ENCODE data around the gene MGAM2. TPM values are rescaled to one million over a fixed set of nuclear protein-coding genes. Genes with fewer than 3 reads are reported as not detected.
A peak's percentile ranks its signal among the peaks of the same experiment; 100 is the strongest.

The MGAM2 gene
- total RNA-seq, 1 experiment from 2014 or later, result not detected

DNA sequence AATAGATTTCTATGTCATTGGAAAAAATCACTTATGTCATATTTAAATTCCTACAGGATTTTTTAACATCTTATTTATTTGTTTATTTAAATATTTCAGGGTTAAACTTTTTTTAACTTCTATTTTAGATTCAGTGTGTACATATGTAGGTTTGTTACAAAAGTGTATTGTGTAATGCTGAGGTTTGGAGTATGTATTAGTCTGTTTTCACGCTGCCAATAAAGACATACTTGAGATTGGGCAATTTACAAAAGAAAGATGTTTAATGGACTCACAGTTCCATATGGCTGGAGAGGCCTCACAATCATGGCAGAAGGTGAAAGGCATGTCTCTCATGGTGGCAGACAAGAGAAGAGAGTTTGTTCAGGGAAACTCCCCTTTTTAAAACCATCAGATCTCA, 65.4 kb downstream of the MGAM2 start:
- no peak for DNase-seq (ENCODE audit: low read depth)

DNA sequence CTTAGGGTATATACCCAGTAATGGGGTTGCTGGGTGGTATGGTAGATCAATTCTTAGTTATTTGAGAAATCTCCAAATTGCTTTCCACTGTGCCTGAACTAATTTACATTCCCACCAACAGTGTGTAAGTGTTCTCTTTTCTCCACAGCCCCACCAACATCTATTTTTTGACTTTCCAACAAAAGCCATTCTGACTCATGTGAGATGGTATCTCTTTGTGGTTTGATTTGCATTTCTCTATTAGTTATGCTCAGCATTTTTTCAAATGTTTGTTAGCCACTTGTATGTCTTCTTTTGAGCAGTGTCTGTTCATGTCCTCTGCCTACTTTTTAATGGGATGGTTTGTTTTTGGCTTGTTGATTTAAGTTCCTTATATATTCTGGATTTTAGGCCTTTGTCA, 66.4 kb downstream of the MGAM2 start:
- DNase-seq (ENCODE audit: low read depth), result no peak

DNA sequence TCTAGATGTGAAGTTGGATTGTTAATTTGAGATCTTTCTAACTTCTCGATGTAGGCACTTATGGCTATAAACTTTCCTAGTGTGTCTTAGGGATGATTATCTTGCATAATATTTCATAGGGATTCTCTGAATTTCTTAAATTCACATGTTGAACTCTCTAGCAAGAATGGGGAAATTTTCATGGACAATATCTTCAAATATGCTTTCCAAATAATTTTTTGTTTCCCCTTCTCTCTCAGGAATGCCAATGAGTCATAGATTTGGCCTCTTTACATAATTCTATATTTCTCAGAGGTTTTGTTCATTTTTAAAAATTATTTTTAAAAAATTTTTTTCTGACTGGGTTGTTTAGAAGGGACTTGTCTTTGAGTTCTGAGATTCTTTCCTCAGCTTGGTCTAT, 68.9 kb downstream of the MGAM2 start:
- no peak for DNase-seq (ENCODE audit: low read depth)

DNA sequence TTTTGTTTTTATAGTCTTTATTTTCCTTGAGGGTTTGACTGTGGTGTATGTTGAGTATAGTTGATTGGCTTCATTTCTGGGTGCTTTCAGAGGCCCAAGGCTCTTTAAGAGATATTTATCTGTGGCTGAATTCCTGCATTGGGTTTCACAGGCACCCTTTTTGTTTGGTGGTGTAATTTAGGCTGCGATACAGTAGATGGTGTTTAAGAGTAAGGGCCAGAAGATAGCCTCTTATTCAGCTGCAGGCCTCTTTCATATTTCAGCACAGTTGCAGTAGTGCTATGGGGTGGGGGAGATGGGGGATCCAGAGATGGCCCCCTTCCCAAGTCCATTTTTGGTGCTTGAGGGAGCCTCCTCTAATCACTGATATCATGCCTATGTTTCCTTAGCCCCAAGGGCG, 69.7 kb downstream of the MGAM2 start:
- DNase-seq (ENCODE audit: low read depth), result no peak

DNA sequence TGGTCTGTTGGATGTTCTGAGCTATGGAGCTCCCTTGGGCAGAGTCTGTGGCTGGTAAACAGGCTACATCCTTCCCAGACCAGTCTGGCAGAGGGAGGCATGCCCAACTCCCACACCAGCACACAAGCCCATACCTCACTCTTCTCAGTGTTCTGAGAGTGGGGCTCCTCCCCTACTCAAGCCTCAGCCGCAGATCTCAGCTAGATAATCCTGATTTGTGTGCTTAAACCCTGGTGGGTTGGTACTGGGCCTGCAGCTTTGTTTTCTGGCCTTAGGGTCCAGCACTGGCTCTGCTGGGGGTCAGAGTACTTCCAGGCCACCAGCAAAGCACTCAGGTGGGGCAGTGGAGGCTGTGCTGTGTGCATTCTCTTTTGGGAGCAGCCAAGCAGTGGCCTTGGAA, 70.4 kb downstream of the MGAM2 start:
- no peak for DNase-seq (ENCODE audit: low read depth)

DNA sequence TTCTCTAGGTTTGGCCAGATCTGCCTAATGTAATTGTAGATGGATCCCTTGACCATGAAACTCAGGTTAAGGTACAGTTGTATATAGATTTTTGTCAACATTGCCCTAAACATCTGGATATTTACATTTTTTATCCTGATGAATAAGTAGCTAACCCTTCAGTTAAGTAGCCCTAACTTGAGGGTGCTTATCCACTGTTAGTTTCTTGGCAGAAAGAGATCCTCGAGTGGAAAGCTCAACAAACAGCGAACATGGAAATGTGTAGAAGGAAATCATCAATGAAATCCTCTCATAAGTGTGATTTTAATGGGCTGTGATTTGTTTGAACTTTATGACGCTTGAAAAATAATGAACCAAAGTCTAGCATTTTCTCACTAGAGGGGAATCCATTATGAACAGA, 73.6 kb downstream of the MGAM2 start:
- DNase-seq (ENCODE audit: low read depth), result no peak

DNA sequence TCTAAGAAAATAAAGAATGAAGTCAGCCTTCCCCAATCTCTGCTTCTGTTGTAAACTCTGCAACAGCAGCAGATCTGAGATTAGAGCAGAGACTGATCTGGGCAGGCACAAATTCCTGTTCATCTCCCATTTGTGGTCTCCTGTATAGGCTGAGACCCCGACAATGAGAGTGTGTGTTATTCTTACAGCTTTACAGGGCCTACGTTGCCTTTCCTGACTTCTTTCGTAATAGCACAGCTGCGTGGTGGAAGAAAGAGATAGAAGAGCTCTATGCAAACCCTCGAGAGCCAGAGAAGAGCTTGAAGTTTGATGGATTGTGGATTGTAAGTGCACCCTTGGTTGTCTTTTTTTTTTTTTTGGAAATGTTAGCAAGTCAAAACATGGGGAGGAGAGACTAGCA, 74.3 kb downstream of the MGAM2 start:
- DNase-seq (ENCODE audit: low read depth), result no peak

DNA sequence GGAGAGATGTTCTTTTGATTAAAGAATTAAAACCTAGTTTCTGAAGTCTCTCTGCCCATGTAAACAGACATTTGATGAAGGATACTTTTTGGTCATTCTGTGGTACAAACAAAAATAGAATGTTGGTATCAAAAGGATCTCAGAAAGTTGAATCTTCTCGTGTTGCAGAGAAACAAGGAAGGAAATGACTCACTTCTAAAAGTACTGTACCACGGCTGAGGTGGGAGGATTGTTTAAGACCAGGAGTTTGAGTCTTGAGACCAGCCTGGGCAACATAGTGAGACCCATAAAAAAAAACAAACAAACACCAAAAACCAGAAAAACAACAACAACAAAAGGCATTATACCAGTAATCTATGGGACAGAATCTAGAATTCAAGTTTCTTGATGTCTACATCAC, 76.6 kb downstream of the MGAM2 start:
- no peak for DNase-seq (ENCODE audit: low read depth)

DNA sequence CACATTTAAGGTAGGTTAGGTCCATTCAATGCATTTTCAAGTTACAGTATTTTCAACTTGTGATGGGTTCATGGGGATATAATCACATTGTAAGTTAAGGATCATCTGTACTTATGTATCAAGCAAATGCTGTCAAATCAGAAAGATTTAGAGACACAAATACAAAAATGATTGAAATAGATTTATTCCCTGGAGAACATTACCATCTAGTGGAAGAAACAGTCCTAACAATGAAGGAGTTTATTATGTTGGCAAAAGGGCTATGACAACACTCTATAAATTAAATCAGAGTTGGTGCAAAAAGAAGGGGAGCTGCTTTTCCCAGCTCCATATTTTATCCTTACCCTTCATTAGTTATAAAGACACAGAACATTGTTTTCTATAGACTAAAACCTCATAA, 77.3 kb downstream of the MGAM2 start:
- no peak for DNase-seq (ENCODE audit: low read depth)

DNA sequence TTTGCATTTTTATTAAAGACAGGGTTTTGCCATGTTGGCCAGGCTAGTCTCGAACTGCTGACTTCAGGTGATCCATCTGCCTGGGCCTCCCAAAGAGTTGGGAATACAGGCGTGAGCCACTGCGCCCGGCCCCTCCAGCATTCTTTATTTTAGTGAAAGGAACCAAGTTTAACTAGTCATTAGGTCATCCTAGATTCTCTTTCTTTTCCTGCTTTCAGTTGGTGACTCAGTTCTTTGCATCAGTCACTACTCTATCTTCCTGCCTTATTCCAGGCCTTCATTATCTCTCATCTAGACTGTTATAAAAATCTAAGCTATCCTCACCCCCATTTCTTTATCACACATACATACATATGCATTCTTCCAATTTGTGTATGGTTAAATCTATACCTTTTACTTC, 82.7 kb downstream of the MGAM2 start:
- no peak for DNase-seq (ENCODE audit: low read depth)

DNA sequence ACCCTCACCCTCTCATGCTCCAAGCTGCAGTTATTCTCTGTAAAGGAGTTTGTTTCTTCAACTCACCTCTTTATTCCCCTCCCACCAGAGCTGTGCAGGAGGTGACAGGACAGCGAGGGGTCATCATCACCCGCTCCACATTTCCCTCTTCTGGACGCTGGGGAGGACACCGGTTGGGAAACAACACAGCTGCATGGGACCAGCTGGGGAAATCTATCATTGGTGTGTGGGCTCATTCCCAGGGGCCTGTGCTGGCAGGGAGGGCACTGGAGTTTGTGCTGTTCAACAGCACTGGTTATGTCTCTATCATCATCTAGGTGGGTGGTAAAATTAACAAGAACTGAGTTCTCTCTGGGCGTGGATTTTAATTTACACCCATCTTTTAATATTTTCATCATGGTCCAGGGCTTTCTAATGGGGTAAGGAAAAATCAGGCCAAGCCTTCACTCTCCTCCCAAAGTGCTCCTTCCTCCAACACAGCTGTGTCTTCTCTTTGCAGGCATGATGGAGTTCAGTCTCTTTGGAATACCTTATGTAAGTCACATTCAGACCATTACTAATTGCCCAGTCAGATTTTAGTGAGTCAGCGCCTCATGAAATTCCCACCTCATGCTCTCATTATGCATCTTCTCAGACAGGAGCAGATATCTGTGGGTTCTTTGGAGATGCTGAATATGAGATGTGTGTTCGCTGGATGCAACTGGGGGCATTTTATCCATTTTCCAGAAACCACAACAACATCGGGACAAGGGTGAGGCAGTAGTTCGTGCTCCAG, 84.7 kb downstream of the MGAM2 start:
- peak; percentile 40 for DNase-seq (ENCODE audit: low read depth)

DNA sequence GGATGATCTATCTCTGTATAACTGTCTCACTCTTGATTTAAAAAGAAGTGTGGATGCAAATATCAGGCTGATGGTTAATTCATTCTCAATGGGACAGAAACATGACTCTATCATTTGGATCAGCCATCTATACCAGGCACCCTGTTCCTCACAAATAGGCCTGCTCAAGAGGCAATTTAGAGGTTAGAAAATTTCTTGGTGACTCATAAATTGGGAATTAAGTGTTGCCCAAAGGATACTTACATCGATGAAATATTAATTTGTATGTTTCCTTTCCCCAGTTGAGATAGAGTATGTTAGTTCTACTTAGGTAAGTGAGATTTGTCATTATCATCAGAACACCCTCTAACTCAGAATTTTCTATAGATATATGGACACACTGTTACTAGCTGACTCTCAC, 88.7 kb downstream of the MGAM2 start:
- DNase-seq (ENCODE audit: low read depth), result no peak

DNA sequence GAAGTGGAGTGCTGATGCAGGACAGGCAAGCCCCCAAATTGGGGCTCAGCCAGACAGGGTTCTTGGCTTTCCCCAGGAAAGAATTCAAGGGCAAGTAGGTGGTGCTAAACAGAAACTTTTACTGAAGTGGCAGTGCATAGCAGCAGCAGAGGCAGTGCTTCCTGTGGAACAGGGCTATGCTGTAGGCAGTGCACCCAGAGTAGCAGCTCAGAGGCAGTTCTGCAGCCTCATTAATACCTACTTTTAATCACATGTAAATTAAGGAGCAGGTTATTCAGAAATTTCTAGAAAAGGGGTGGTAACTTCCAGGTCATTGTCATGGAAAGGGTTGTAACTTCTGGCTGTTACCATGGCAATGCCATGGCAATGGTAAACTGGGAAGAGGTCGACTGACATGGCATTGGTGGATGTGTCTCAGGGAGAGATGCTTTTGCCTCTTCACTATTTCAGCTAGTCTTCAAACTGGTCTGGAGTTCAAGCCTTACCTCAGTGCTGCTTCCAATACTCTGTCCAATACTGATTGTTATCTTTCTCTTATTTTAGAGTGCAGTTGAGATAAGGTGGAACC, 117.1 kb downstream of the MGAM2 start:
- no peak for DNase-seq (ENCODE audit: low read depth)

DNA sequence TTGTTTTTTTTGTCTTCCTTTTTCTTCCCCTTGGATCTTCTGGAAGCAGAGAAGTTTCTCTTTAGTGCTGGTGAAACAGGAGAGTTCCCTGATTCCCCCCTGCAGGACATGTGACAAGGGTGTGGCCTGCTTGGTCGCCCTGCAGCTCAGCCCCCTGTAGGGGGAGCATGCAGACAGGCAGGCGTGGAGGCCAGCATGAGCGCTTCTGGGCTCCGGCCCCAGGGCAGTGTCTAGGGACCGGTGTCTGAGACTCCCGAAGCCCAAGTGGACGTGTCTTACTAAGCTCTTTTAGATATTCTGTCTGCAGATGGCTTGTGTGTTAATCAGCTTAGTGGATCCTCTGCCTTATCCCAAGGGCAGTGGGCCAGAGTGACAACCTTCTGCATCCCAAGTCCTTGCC, 120.2 kb downstream of the MGAM2 start:
- peak; percentile 12 for DNase-seq (ENCODE audit: low read depth)

DNA sequence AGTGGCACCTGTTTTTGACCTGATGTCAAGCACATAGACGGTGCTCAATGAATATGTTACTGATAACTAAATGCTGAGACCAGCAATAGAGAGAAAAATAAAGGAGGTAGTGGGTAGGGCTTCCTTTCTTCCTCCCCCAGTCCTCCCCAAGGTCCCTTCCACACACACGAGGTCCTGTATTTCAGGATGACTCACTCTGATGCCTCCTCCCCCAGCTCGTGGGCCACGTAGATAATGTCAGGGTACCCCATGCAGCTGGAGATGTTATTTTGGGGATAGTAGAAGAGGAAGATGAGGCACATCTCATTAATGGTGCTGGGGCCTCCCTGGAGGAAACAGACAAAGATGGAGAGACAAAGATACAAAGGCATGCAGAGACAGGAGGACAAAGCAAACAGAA, 129.0 kb downstream of the MGAM2 start:
- DNase-seq (ENCODE audit: low read depth), result no peak

DNA sequence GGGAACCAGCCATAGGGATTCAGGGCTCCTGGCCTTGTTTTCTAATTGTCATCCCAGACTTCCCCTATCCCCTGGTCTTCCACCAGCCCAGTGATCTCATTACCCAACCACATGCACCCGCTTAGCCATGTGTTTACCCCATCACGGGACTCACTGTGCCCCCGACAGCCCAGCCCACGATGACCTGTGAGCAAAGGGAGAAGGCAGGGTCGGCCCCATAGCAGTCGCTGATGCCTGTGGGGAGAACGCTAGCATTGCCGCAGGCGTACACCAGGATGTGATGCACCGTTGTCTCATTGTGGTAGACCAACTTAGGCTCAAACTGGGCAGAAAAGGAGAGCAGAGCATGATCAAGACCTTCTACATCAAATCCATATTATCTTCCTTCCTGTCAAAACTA, 132.3 kb downstream of the MGAM2 start:
- DNase-seq (ENCODE audit: low read depth), result no peak

DNA sequence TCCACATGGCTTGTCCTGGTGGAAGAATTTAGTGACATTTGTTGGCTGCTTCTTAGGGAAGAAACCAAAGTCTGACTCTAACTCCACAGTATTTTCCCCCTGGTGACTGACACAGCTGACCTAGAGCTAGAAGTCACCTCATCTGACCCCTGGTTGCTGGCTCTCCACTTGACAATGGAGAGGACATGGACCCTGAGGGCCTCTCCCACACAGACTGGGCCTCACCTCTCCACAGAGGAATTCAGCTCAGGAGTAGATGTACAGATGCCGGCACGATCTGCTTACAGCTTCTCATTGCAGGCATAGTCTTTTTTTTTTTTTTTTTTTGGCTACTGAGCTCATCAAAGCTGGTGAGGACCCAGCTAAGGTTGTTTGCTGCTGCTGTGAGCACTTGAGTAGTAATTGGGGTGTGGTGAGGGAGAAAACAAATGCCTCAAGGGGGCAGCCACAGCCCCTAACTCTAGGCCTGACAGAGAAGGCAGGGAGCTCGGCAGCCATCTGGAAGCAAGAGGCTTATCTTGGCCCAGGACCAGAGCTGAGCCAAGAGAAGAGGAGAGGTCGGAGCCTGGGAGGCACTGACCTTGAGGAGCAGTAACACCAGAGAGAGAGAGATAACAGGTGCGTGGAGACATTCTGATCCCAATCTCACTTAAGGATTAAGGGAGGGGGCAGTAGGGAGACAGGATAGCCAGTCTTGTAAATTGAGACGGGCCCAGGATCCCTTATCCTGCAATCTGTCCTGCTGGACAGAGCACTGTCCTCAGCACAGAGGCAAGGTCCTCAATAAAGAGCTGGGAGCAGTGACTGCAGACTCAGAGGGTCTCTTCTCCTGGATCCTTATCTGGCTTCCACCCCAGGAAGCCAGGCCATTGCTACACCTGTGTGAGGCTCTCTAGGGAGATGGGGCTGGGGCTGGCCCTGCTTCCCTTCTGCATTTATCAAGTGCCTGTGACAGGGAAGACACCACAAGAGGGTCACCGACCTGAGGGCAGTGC, 136.9 kb downstream of the MGAM2 start:
- DNase-seq (ENCODE audit: low read depth), result no peak

DNA sequence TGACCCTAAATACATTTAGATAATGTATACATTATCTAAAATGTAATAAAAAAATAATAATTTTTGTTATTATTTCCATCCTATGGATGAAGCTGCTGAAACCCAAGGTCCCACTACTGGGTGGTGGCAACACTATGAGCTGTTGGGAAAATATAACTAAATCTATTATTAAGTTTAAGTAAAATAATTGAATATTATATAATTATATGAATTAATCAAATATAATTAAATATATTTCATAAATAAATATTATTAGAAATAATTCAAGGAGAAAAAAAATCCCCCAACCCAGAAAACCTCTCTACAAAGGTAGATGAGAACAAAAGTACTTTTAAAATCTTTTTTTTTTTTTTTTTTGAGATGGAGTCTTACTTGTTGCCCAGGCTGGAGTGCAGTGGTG, 138.4 kb downstream of the MGAM2 start:
- DNase-seq (ENCODE audit: low read depth), result no peak

DNA sequence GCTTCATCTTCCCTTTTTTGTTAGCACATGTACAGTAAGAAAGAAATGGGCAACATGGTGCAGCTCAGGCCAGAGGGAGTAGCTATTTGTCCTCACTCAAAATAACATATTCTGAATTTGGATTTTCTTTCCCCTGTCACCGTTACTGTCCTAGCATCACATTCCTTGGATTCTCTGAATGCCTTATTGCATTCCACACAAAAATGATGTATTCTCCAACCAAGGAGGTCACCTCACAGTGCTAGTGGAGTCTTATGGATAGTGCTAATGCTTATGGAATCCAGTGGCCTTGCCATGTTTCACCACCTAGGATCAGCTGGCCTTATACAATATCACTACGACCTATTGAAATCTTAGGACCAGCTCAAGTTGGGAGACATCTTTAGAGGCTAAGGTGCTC, 139.2 kb downstream of the MGAM2 start:
- no peak for DNase-seq (ENCODE audit: low read depth)

DNA sequence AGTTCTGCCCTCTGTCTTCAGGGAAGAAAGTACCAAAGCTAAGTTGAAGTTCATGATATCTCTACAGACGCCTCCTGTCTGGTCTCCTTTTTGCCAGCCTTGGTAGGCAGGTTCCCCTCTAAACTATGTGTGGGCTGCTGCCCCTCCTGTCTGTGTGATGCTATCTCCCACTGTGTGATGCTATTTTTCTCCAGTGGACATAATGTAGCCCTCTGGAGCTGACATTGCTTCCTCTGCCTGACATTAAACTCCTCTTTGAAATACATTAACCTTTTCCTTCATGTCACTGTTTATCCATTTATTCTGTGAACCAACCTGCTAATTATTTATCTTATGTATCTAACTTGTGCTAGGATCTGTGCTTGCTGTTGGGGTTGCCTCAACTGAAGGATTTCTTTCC, 146.4 kb downstream of the MGAM2 start, which contains the start of gene PRSS58:
PRSS58 (minus strand) TSS at position 101 of the 400 bp plus-strand sequence. CDS start 351 bp downstream, outside the sequence.
- no peak for DNase-seq (ENCODE audit: low read depth)

DNA sequence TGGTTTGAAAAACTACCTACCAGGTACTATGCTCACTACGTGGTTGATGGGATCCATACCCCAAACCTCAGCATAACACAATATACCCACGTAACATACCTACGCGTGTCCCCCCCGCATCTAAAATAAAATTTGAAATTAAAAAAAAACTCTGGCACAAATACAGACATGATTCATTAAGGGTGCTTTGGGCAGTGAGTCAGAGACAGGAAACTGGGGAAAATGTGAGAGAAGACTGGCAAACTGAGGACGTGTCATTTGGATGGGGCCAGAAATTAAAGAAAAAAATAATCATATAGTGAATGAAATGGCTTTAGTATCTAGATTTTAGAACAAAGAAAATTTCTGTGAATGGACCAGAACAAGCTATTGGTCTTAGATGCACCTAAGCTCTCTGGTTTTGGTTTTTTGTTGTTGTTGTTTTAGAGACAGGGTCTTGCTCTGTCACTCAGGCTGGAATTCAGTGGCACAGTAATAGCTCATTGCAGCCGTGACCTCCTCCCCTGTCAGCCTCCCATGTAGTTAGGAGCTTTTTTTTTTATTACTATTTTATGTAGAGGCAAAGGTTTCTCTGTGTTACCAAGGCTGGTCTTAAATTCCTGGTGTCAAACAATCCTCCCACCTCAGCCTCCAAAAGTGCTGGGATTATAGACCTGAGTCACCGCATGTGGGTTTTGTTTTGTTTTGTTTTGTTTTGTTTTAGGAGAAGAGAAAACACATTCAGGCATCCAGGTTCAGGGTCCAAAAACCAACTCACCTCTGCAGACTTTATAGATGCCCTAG, 152.3 kb downstream of the MGAM2 start:
- DNase-seq (ENCODE audit: low read depth), result peak; percentile 46

All from LHCN-M2 (cell line).